NCI-H1436 (cell line): ENCODE data around the gene TDO2.
"Not testable (repeated sequence)": the region's sequence is repeated elsewhere in the genome, so short reads cannot be mapped to it uniquely, and the experiment has no call there.

ENCODE experiments used
- DNase-seq: peaks from one replicate; lab custom pipeline; 2025; lab: John Stamatoyannopoulos, UW

The TDO2 gene

GRCh38 chr4:155907556-155907955 lies 4.1 kb downstream of the TDO2 start:
- DNase-seq, result no peak

- DNase-seq, result no peak
Observed at GRCh38 chr4:155908187-155909139, 5.0 kb downstream of the TDO2 start.

GRCh38 chr4:155909615-155910226 lies 6.2 kb downstream of the TDO2 start:
- no peak for DNase-seq

GRCh38 chr4:155911905-155912304 lies 8.4 kb downstream of the TDO2 start:
- no peak for DNase-seq

- no peak for DNase-seq
Observed at GRCh38 chr4:155914782-155915181, 11.3 kb downstream of the TDO2 start.

- DNase-seq, result no peak
Observed at GRCh38 chr4:155921597-155921996, 18.1 kb downstream of the TDO2 start.

GRCh38 chr4:155924637-155925036 lies 21.1 kb downstream of the TDO2 start:
- DNase-seq, result no peak

GRCh38 chr4:155929833-155930232 lies 26.3 kb downstream of the TDO2 start:
- no peak for DNase-seq

GRCh38 chr4:155930330-155930729 lies 26.8 kb downstream of the TDO2 start:
- no peak for DNase-seq

GRCh38 chr4:155931634-155932033 lies 28.1 kb downstream of the TDO2 start:
- no peak for DNase-seq

GRCh38 chr4:155934634-155935033 lies 31.1 kb downstream of the TDO2 start:
- DNase-seq, result not testable (repeated sequence)

- no peak for DNase-seq
Observed at GRCh38 chr4:155935389-155935986, 32.0 kb downstream of the TDO2 start.

GRCh38 chr4:155941085-155941790 lies 37.7 kb downstream of the TDO2 start:
- DNase-seq, result no peak

GRCh38 chr4:155941820-155942219 lies 38.3 kb downstream of the TDO2 start:
- no peak for DNase-seq

- no peak for DNase-seq
Observed at GRCh38 chr4:155943605-155944291, 40.3 kb downstream of the TDO2 start.

GRCh38 chr4:155944516-155944915 lies 41.0 kb downstream of the TDO2 start:
- no peak for DNase-seq

- no peak for DNase-seq
Observed at GRCh38 chr4:155946486-155946885, 43.0 kb downstream of the TDO2 start.

- DNase-seq, result no peak
Observed at GRCh38 chr4:155948541-155948940, 45.0 kb downstream of the TDO2 start.

GRCh38 chr4:155950461-155950860 lies 47.0 kb downstream of the TDO2 start:
- DNase-seq, result no peak

GRCh38 chr4:155952501-155952901 lies 49.0 kb downstream of the TDO2 start:
- DNase-seq, result no peak
